Peyer's patch (tissue), 4 donors: Measurements from ENCODE around the gene C4orf50. TPM values are rescaled to one million over a fixed set of nuclear protein-coding genes. Genes with fewer than 3 reads are reported as not detected.

Source experiments
- DNase-seq, 3 donors: peaks; one replicate each; pipeline ENCODE4 v3.0.0-alpha.2; 2017 to 2019
- H3K27ac ChIP-seq, 4 donors: fragments of 200-600 bp; sonication (generic); one replicate each; pipeline ENCODE4 v1.5.1; 2016 to 2019
- H3K27me3 ChIP-seq, 2 donors: fragments of 200-600 bp; sonication (generic); one replicate each; pipeline ENCODE4 v1.5.1; 2019
- H3K36me3 ChIP-seq, 3 donors: fragments of 200-600 bp; sonication (generic); one replicate each; pipeline ENCODE4 v1.5.1; 2016 to 2019
- H3K4me1 ChIP-seq, 4 donors: fragments of 200-600 bp; sonication (generic); one replicate each; pipeline ENCODE4 v1.5.1; 2016 to 2019
- H3K4me3 ChIP-seq, 4 donors: fragments of 200-600 bp; sonication (generic); 1 replicate in 3 of 4; 2 replicates in 1 of 4; pipeline ENCODE4 v1.5.1; 2016 to 2019; ENCODE audit warnings: mild to moderate bottlenecking in 1 of 4
- H3K9me3 ChIP-seq, 4 donors: fragments of 200-600 bp; sonication (generic); one replicate each; pipeline ENCODE4 v1.5.1; 2016 to 2019; ENCODE audit warnings: mild to moderate bottlenecking in 1 of 4
- CTCF ChIP-seq, 6 experiments: fragments of 450-650 bp in 4 of 6; fragments of 200-600 bp in 2 of 6; sonication (generic) in 1 of 6; IDR thresholded peaks; one replicate each; pipeline ENCODE4 v1.5.1; 2017 to 2019; ENCODE audit warnings: antibody characterized with exemption in 6 of 6, mild to moderate bottlenecking in 3 of 6, moderate library complexity in 1 of 6
- POLR2A ChIP-seq, 2 donors: fragments of 450-650 bp; IDR thresholded peaks; one replicate each; pipeline ENCODE4 v1.5.1; 2017; ENCODE audit warnings: antibody characterized with exemption in 2 of 2, mild to moderate bottlenecking in 2 of 2, moderate library complexity in 2 of 2
- total RNA-seq, 4 donors: library from RNA; depleted of rRNA; stranded (reverse); fragments of >200 nt; gene quantifications; one replicate each; pipeline ENCODE4 v1.1.0, GENCODE V29; 2016

C4orf50 gene
- total RNA-seq, 4 donors from 2014 or later, result 0.19 to 0.83 (median 0.40) TPM; not detected in 1

- Histone ChIP-seq H3K27ac (no peak overlapping the region), H3K9me3 (peaks cover 0 to 3% (median 0%) of the 10 kb centered on the region in 4 donors), H3K36me3 (no peaks in the 10 kb centered on the region), H3K4me1 (no peaks in the 10 kb centered on the region), H3K27me3 (no peaks in the 10 kb centered on the region), H3K4me3 (no peak overlapping the region)
- TF ChIP-seq CTCF (IDR thresholded peaks at IDR 0.05) (no peak), POLR2A (IDR thresholded peaks at IDR 0.05) (no peak)
- no peak for DNase-seq
Measured at GRCh38 chr4:5942947-5943346, 75.3 kb downstream of the C4orf50 start.

GRCh38 chr4:5941601-5942000, 76.6 kb downstream of the C4orf50 start:
- Histone ChIP-seq H3K4me3 (no peak overlapping the region), H3K36me3 (no peaks in the 10 kb centered on the region), H3K27ac (no peak overlapping the region), H3K9me3 (peaks cover 0 to 3% (median 0%) of the 10 kb centered on the region in 4 donors), H3K4me1 (no peaks in the 10 kb centered on the region), H3K27me3 (no peaks in the 10 kb centered on the region)
- TF ChIP-seq POLR2A (IDR thresholded peaks at IDR 0.05), result no peak
- no peak for DNase-seq

- TF ChIP-seq CTCF (IDR thresholded peaks at IDR 0.05), result no peak
- no peak for TF ChIP-seq POLR2A (IDR thresholded peaks at IDR 0.05)
- DNase-seq, result no peak
- Histone ChIP-seq H3K4me1 (no peaks in the 10 kb centered on the region), H3K27me3 (no peaks in the 10 kb centered on the region), H3K36me3 (no peaks in the 10 kb centered on the region), H3K9me3 (peaks cover 0 to 3% (median 0%) of the 10 kb centered on the region in 4 donors), H3K4me3 (no peak overlapping the region), H3K27ac (no peak overlapping the region)
Measured at GRCh38 chr4:5940470-5941203, 77.6 kb downstream of the C4orf50 start.

- TF ChIP-seq CTCF (IDR thresholded peaks at IDR 0.05), result no peak
- no peak for TF ChIP-seq POLR2A (IDR thresholded peaks at IDR 0.05)
- Histone ChIP-seq H3K27ac (no peak overlapping the region), H3K9me3 (no peaks in the 10 kb centered on the region), H3K4me3 (no peak overlapping the region), H3K4me1 (no peaks in the 10 kb centered on the region), H3K27me3 (no peaks in the 10 kb centered on the region), H3K36me3 (no peaks in the 10 kb centered on the region)
- DNase-seq, result no peak
Measured at GRCh38 chr4:5933996-5934831, 84.0 kb downstream of the C4orf50 start.

- no peaks in the 10 kb centered on the region for H3K27me3 ChIP-seq
- H3K27ac ChIP-seq, result no peak overlapping the region
- no peaks in the 10 kb centered on the region for H3K4me1 ChIP-seq
Measured at GRCh38 chr4:5933116-5933515, 85.1 kb downstream of the C4orf50 start.

More at GRCh38 chr4:5933116-5933515, 85.1 kb downstream of the C4orf50 start:
- Histone ChIP-seq H3K4me3 (no peak overlapping the region), H3K9me3 (no peaks in the 10 kb centered on the region), H3K36me3 (no peaks in the 10 kb centered on the region)
- no peak for TF ChIP-seq CTCF (IDR thresholded peaks at IDR 0.05)
- TF ChIP-seq POLR2A (IDR thresholded peaks at IDR 0.05), result no peak
- no peak for DNase-seq
